Measurements from ENCODE around the gene NCKAP1.
A peak's percentile ranks its signal among the peaks of the same experiment; 100 is the strongest.
"Not testable (repeated sequence)": the region's sequence is repeated elsewhere in the genome, so short reads cannot be mapped to it uniquely, and the experiment has no call there.

Gene NCKAP1

GRCh38 chr2:182999348-183000028 lies 38.8 kb downstream of the NCKAP1 start:
- DNase-seq: no peak

GRCh38 chr2:182994228-182994912 lies 43.9 kb downstream of the NCKAP1 start:
- DNase-seq: no peak

DNA sequence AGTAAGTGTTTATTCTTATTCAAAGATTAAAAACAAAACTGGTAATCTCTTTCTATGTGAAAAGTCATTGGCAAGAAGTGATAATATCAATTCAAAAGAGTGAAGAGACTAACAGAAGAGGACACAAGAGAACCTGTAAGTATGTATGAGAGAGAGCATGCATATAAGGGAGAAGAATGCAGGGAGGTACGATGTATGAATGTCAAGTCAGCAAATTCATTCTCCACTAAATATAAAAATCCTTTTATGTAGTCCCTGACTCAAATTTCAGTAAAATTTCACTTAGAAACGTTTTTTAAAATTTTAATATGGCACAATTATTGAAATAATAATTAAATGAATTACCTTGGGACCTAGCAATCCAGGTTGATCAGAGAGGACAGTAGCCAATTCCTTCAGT lies 55.3 kb downstream of the NCKAP1 start:
- no peak for DNase-seq

DNA sequence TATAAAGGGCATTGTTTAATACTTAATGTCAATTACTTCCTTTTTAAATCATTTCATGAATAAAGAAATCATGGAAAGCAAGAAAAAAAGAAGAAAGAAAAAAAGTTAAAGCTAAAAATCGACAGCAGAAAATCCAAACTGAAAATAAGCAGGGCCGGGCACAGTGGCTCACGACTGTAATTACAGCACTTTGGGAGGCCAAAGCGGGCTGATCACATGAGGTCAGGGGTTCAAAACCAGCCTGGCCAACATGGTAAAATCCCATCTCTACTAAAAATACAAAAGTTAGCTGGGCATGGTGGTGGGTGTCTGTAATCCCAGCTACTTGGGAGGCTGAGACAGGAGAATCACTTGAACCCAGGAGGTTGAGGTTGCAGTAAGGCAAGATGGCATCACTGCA lies 56.8 kb downstream of the NCKAP1 start:
- not testable (repeated sequence) for DNase-seq

DNA sequence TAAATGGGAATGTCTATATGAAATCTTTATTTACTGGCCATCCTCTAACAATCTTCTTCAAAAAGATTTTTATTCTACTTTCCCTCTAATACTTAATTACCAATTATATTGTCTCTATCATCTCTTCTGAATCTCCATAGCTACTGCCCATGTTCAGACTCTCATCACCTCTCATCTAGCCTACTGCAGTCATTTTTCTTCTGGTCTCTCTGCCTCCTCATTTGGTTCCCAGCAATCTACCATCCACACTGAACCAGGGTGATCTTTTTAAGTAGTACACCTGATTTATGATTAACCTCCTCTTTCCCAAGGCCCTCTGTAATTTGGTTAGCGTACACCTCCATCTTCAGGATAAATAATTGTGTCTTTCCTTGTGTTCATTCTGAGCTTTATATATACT lies 57.6 kb downstream of the NCKAP1 start:
- DNase-seq: no peak

- DNase-seq: peak; percentile 30
These were observed 58.1 kb downstream of the NCKAP1 start for GRCh38 chr2:182980115-182980514.

DNA sequence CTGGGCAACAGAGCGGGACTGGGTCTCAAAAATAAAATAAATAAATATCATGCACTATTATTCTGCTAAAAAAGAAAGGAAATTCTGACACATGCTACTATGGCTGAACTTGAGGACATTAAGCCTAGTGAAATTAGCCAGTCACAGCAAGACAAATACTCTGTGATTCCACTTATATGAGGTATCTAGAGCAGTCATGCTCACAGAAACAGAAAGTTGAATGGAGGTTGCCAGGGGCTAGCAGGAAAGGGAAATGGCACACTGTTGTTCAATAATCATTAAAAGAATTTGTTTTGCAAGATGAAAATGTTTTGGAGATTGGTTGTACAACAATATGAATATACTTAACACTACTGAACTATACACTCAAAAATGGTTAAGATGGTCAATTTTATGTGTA lies 60.8 kb downstream of the NCKAP1 start:
- no peak for DNase-seq

GRCh38 chr2:182973441-182974352 lies 64.6 kb downstream of the NCKAP1 start:
- DNase-seq: no peak

- DNase-seq: no peak
These were observed 65.7 kb downstream of the NCKAP1 start for GRCh38 chr2:182972548-182972942.

GRCh38 chr2:182971820-182972547 lies 66.3 kb downstream of the NCKAP1 start:
- DNase-seq: no peak

- DNase-seq: no peak
These were observed 67.8 kb downstream of the NCKAP1 start for GRCh38 chr2:182970486-182970885.

- no peak for DNase-seq
These were observed 69.8 kb downstream of the NCKAP1 start for GRCh38 chr2:182968493-182968892.

DNA sequence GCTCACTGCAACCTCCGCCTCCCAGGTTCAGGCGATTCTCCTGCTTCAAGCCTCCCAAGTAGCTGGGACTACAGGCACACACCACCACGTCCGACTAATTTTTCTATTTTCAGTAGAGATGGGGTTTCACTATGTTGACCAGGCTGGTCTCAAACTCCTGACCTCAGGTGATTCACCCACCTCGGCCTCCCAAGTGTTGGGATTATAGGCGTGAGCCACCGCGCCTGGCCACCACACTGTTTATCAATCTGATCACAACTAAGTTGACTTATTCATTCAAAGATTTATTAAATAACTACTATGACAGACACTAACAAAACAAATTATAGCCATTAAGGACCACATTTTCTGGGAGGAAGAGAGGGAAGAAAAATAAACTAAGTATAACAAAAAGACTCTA lies 71.9 kb downstream of the NCKAP1 start:
- not testable (repeated sequence) for DNase-seq

GRCh38 chr2:182962641-182963040 lies 75.6 kb downstream of the NCKAP1 start:
- DNase-seq: no peak

DNA sequence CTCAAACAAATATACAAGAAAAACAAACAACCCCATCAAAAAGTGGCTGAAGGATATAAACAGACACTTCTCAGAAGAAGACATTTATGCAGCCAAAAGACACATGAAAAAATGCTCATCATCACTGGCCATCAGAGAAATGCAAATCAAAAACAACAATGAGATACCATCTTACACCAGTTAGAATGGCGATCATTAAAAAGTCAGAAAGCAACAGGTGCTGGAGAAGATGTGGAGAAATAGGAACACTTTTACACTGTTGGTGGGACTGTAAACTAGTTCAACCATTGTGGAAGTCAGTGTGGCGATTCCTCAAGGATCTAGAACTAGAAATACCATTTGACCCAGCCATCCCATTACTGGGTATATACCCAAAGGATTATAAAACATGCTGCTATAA lies 77.4 kb downstream of the NCKAP1 start:
- DNase-seq: not testable (repeated sequence)

DNA sequence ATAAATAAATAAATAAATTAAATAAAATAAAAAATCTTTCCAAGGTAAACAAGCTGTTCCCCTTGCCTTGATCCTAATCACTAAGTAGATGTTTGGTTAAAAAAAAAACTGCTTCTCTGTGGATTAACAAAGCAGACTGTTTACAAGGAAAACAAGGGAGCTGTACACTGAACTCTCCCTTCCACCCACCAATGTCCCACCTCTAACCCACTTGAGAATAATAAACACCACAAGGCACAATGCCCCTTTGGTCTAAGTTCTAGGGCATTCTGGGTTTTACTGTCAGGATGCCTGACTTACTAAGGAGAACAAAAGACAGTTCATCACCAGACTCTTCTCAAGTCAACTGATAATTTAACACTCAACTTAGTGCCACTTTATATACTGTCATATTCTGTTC lies 83.5 kb downstream of the NCKAP1 start:
- no peak for DNase-seq

- DNase-seq: no peak
These were observed 85.4 kb downstream of the NCKAP1 start for GRCh38 chr2:182952741-182953450.

DNA sequence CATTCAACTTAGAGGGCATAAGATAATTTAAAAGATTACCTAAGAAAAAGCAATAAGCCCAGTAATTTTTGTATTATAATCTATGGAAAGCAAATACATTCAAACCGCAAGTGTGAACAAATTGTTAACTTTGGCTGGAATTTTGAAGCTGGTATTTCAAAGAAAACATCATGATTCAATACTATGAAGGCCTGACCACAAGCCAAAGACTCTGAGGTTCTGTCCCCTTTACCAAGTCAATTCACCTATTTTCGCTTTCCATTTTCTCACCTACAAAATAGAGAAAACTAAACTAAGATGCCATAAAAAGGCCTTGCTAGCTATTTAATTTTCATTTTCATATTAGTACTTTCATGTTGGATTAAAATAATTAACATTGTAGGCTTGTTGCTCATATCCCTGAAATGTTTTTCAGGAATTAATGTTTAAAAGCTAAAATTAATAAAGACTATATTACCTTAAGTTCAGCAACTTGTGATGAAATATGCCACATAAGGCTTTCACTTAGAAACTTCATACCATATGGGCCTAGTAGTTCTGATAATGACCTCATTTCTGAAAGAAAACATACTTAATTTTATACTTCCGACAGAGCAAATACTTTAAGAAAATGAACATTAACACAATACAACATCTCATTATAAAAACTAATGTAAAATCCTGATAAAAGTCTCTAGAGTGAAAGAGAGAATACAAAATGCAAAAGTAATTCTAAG lies 86.2 kb downstream of the NCKAP1 start:
- DNase-seq: no peak

DNA sequence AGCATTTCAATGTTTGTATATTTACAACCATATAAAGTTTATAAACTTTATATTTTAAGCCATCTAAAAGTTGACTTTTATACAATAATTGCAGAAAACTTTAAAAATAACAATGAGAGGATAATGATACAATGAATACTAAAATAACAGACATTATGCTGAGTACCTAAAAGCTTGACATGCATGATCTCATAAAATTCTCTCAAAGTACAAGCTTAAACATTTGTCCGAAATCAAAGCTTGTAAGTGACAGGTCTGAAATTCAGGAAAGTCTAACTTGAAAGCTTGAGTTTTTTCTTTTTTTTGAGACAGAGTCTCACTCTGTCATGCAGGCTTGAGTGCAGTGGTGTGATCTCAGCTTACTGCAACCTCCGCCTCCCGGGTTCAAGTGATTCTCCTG lies 87.7 kb downstream of the NCKAP1 start:
- DNase-seq: no peak

DNA sequence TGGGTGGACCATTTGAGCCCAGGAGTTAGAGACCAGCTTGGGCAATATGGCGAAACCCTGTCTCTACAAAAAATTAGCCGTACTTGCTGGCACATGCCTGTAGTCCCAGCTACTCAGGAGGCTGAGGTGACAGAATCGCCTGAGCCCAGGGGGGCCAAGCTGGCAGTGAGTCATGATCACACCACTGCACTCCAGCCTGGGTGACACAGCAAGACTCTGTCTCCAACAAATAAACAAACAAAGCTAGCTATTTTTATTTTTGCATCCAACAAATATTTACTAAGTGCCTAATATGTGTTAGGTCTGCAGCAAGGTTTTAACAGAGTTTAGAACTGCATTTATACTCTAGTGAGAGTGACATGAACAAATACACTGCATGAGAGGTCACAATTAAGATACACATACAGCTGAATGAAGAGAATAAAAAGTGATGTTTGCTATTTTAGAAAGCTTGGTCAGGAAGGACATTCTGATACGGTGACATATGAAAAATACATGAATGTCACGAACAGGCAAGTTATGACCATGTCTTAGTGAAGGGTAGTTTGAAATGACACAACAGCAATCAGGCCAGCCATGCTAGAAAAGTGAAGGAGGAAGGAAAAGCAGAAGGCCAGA lies 88.6 kb downstream of the NCKAP1 start:
- peak; percentile 7 for DNase-seq

DNA sequence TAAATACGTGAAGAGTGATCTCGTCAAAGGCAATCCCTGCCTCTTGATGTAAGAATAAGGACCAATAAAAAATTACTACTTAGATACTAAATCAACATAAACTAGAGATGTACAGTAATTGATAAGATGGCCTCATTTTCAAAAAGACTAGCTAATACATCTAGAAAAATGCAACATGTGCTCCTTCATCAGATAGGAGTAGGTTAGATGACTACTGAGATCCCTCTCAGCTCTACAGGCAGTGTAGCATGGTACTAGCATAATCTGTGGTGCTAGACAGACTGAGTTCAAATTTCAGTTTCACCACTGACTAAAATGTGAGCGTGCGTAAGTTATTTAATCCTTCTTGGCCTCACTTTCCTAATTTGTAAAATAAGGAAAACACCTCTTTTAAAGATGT lies 89.2 kb downstream of the NCKAP1 start:
- DNase-seq: no peak
